Left lobe of liver (tissue), 1 donor: ENCODE results near the gene PHF10. TPM values are rescaled to one million over a fixed set of nuclear protein-coding genes. Genes with fewer than 3 reads are reported as not detected.

Experiments
- total RNA-seq: library from RNA; stranded (reverse); gene quantifications from one replicate; pipeline ENCODE4 v1.2.1, GENCODE V29; 2021
- donor health status: DM: no; HTN: yes; CAD: no.

Gene PHF10
- total RNA-seq, 1 donor from 2014 or later: 19.6 TPM

Other genes starting within 250 kb of the PHF10 start
- gene WDR27, start 22.5 kb downstream of the PHF10 start, total RNA-seq: 19.5 TPM
- gene C6orf120, start 22.4 kb downstream of the PHF10 start, total RNA-seq: 18.9 TPM
- 0.60 TPM for gene DYNLT2, start 27.1 kb upstream of the PHF10 start, total RNA-seq
- 16.3 TPM for gene ERMARD, start 27.1 kb upstream of the PHF10 start, total RNA-seq